ENCODE data around the gene ST7.

DNA sequence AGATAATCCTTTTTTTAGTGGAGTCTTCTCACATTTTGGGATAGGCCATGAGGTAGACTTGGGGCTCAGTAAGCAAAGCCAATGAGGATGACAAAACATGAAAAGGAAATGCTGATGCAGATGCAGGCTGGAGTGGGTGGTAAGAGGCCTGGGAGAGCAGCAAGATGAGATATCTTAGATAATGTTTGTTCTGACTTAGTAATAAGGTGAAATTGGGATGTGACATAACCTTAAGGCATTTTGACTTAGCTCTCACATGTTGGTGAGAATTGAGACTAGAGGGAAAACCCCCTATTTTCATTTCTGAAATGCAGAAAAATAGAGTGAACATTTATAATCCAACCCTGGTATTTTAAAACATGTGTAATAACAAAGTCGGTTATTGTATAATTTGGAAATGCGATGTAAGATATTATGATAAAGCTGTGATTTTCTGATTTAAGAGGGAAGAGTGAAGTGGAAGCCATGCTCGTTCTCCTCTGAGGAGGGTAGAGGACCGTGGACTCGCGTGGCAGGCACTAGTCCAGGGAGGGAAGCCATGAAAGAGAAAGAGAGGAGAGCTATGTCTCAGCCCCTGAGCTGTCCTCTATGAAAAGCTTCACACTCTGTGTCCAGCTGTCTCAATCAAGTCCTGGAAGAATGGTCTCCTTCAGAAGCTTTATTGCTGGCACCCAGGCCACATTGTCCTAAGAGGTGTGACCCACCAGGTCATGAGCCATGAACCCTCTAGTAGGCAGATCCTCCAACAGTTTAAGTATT, 57.3 kb downstream of the ST7 start:
- TF ChIP-seq, protein P1, sequence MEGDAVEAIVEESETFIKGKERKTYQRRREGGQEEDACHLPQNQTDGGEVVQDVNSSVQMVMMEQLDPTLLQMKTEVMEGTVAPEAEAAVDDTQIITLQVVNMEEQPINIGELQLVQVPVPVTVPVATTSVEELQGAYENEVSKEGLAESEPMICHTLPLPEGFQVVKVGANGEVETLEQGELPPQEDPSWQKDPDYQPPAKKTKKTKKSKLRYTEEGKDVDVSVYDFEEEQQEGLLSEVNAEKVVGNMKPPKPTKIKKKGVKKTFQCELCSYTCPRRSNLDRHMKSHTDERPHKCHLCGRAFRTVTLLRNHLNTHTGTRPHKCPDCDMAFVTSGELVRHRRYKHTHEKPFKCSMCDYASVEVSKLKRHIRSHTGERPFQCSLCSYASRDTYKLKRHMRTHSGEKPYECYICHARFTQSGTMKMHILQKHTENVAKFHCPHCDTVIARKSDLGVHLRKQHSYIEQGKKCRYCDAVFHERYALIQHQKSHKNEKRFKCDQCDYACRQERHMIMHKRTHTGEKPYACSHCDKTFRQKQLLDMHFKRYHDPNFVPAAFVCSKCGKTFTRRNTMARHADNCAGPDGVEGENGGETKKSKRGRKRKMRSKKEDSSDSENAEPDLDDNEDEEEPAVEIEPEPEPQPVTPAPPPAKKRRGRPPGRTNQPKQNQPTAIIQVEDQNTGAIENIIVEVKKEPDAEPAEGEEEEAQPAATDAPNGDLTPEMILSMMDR (IDR thresholded peaks at IDR 0.05; ENCODE audit: poor library complexity, severe bottlenecking): no peak
- no peak for TF ChIP-seq EZH2 (IDR thresholded peaks at IDR 0.05; ENCODE audit: borderline replicate concordance, insufficient read depth, low read length, poor library complexity, severe bottlenecking)
- no peak for TF ChIP-seq EP300 (conservative IDR thresholded peaks at IDR 0.05; ENCODE audit: poor library complexity, severe bottlenecking)
- TF ChIP-seq, protein P2, sequence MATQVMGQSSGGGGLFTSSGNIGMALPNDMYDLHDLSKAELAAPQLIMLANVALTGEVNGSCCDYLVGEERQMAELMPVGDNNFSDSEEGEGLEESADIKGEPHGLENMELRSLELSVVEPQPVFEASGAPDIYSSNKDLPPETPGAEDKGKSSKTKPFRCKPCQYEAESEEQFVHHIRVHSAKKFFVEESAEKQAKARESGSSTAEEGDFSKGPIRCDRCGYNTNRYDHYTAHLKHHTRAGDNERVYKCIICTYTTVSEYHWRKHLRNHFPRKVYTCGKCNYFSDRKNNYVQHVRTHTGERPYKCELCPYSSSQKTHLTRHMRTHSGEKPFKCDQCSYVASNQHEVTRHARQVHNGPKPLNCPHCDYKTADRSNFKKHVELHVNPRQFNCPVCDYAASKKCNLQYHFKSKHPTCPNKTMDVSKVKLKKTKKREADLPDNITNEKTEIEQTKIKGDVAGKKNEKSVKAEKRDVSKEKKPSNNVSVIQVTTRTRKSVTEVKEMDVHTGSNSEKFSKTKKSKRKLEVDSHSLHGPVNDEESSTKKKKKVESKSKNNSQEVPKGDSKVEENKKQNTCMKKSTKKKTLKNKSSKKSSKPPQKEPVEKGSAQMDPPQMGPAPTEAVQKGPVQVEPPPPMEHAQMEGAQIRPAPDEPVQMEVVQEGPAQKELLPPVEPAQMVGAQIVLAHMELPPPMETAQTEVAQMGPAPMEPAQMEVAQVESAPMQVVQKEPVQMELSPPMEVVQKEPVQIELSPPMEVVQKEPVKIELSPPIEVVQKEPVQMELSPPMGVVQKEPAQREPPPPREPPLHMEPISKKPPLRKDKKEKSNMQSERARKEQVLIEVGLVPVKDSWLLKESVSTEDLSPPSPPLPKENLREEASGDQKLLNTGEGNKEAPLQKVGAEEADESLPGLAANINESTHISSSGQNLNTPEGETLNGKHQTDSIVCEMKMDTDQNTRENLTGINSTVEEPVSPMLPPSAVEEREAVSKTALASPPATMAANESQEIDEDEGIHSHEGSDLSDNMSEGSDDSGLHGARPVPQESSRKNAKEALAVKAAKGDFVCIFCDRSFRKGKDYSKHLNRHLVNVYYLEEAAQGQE (IDR thresholded peaks at IDR 0.05; ENCODE audit: borderline replicate concordance): no peak
- TF ChIP-seq POLR2AphosphoS5 (IDR thresholded peaks at IDR 0.05): no peak
- TF ChIP-seq MXI1 (conservative IDR thresholded peaks at IDR 0.05; ENCODE audit: poor library complexity, severe bottlenecking): no peak
- no peak for TF ChIP-seq TAF1 (IDR thresholded peaks at IDR 0.05; ENCODE audit: low read depth)
